ENCODE data around the gene DTD1. TPM values are rescaled to one million over a fixed set of nuclear protein-coding genes. Genes with fewer than 3 reads are reported as not detected.

The DTD1 gene
- total and polyA plus RNA-seq, 3 donors from 2014 or later: 34.6 to 41.6 (median 39.9) TPM

- TF ChIP-seq CTCF (IDR thresholded peaks at IDR 0.05) (no peak), POLR2A (IDR thresholded peaks at IDR 0.05) (no peak)
- H3K36me3 ChIP-seq (ENCODE audit: low read depth, missing control alignments): no peaks in the 10 kb centered on the region
- no peaks in the 10 kb centered on the region for H3K4me1 ChIP-seq
- WGBS, 2 donors: 90 to 91% methylated on average over 15 of the region's 15 CpGs
- no peak overlapping the region for H3K27ac ChIP-seq
- DNase-seq: no peak
- H3K9me3 ChIP-seq: no peaks in the 10 kb centered on the region
- H3K27me3 ChIP-seq: no peaks in the 10 kb centered on the region
- intact Hi-C loops (cut with DNase I; ENCODE audit: low total_unique reads): no loop called here
- no peak overlapping the region for H3K4me3 ChIP-seq
Measured at GRCh38 chr20:18669241-18670019, 81.6 kb downstream of the DTD1 start.

- intact Hi-C loops (cut with DNase I; ENCODE audit: low total_unique reads): no loop called here
- no peak for TF ChIP-seq POLR2A (IDR thresholded peaks at IDR 0.05)
- TF ChIP-seq CTCF (IDR thresholded peaks at IDR 0.05): no peak
- Histone ChIP-seq H3K27me3 (no peaks in the 10 kb centered on the region), H3K36me3 (ENCODE audit: low read depth, missing control alignments) (no peaks in the 10 kb centered on the region), H3K9me3 (no peaks in the 10 kb centered on the region), H3K4me1 (no peaks in the 10 kb centered on the region), H3K4me3 (no peak overlapping the region), H3K27ac (no peak overlapping the region)
- WGBS, 2 donors: 57 to 69% methylated on average over 3 of the region's 3 CpGs
- no peak for DNase-seq
Measured at GRCh38 chr20:18671203-18671710, 83.4 kb downstream of the DTD1 start.

GRCh38 chr20:18672834-18673233, 85.0 kb downstream of the DTD1 start:
- DNase-seq: no peak
- H3K9me3 ChIP-seq: no peaks in the 10 kb centered on the region
- intact Hi-C loops (cut with DNase I; ENCODE audit: low total_unique reads): no loop called here
- no peak overlapping the region for H3K4me3 ChIP-seq
- 90 to 94% methylated on average over 9 of the region's 9 CpGs for WGBS, 2 donors
- no peak overlapping the region for H3K27ac ChIP-seq
- H3K27me3 ChIP-seq: no peaks in the 10 kb centered on the region
- H3K4me1 ChIP-seq: no peaks in the 10 kb centered on the region
- no peaks in the 10 kb centered on the region for H3K36me3 ChIP-seq (ENCODE audit: low read depth, missing control alignments)
- TF ChIP-seq POLR2A (IDR thresholded peaks at IDR 0.05): no peak
- no peak for TF ChIP-seq CTCF (IDR thresholded peaks at IDR 0.05)

GRCh38 chr20:18676396-18676795, 88.5 kb downstream of the DTD1 start:
- Histone ChIP-seq H3K27ac (no peak overlapping the region), H3K4me3 (no peak overlapping the region), H3K36me3 (ENCODE audit: low read depth, missing control alignments) (no peaks in the 10 kb centered on the region), H3K27me3 (no peaks in the 10 kb centered on the region), H3K4me1 (peaks cover 9% of the 10 kb centered on the region), H3K9me3 (no peaks in the 10 kb centered on the region)
- no peak for DNase-seq
- intact Hi-C loops (cut with DNase I; ENCODE audit: low total_unique reads): no loop called here
- 73 to 83% methylated on average over 7 of the region's 7 CpGs for WGBS, 2 donors
- TF ChIP-seq POLR2A (IDR thresholded peaks at IDR 0.05): no peak

- no peaks in the 10 kb centered on the region for H3K27me3 ChIP-seq
- WGBS, 2 donors: 71 to 73% methylated on average over 4 of the region's 4 CpGs
- intact Hi-C loops (cut with DNase I; ENCODE audit: low total_unique reads): no loop called here
- H3K9me3 ChIP-seq: no peaks in the 10 kb centered on the region
- H3K27ac ChIP-seq: no peak overlapping the region
- H3K4me3 ChIP-seq: no peak overlapping the region
- no peak for TF ChIP-seq CTCF (IDR thresholded peaks at IDR 0.05)
- TF ChIP-seq POLR2A (IDR thresholded peaks at IDR 0.05): no peak
- DNase-seq: no peak
- peaks cover 9% of the 10 kb centered on the region for H3K4me1 ChIP-seq
- H3K36me3 ChIP-seq (ENCODE audit: low read depth, missing control alignments): no peaks in the 10 kb centered on the region
Measured at GRCh38 chr20:18677126-18677525, 89.3 kb downstream of the DTD1 start.

Data from testis (tissue), 3 donors.